HPDE6-E6E7 (cell line): ENCODE results near the gene MAG.
"Not testable (repeated sequence)": the region's sequence is repeated elsewhere in the genome, so short reads cannot be mapped to it uniquely, and the experiment has no call there.

Source experiments
- DNase-seq: peaks from one replicate; pipeline ENCODE4 v3.0.0; 2011; ENCODE audit warnings: missing footprints; ENCODE audit errors: extremely low spot score

Gene MAG

GRCh38 chr19:35279985-35280821, 11.8 kb upstream of the MAG start:
- DNase-seq, result no peak

GRCh38 chr19:35281303-35281702, 10.7 kb upstream of the MAG start:
- no peak for DNase-seq

GRCh38 chr19:35284153-35285094, 7.5 kb upstream of the MAG start:
- no peak for DNase-seq

- no peak for DNase-seq
Observed at GRCh38 chr19:35285095-35285449, 6.9 kb upstream of the MAG start.

- not testable (repeated sequence) for DNase-seq
Observed at GRCh38 chr19:35285465-35285864, 6.5 kb upstream of the MAG start.

GRCh38 chr19:35286101-35286500, 5.9 kb upstream of the MAG start:
- not testable (repeated sequence) for DNase-seq

- DNase-seq, result no peak
Observed at GRCh38 chr19:35287713-35288112, 4.2 kb upstream of the MAG start.

GRCh38 chr19:35288331-35288730, 3.6 kb upstream of the MAG start:
- no peak for DNase-seq

GRCh38 chr19:35288906-35289305, 3.1 kb upstream of the MAG start:
- no peak for DNase-seq

- DNase-seq, result no peak
Observed at GRCh38 chr19:35290381-35291127, 1.4 kb upstream of the MAG start.

- DNase-seq, result no peak
Observed at GRCh38 chr19:35291259-35291658, 702 bp upstream of the MAG start.

- DNase-seq, result no peak
Observed at GRCh38 chr19:35292421-35293362, 731 bp downstream of the MAG start.

- DNase-seq, result no peak
Observed at GRCh38 chr19:35293363-35293739, 1.4 kb downstream of the MAG start.

- DNase-seq, result no peak
Observed at GRCh38 chr19:35293808-35294207, 1.8 kb downstream of the MAG start.

GRCh38 chr19:35294328-35294727, 2.4 kb downstream of the MAG start:
- no peak for DNase-seq

- DNase-seq, result no peak
Observed at GRCh38 chr19:35294859-35295791, 3.2 kb downstream of the MAG start.

GRCh38 chr19:35295792-35296462, 4.0 kb downstream of the MAG start:
- no peak for DNase-seq

- no peak for DNase-seq
Observed at GRCh38 chr19:35296644-35297514, 4.9 kb downstream of the MAG start.
